OCI-LY7 (cell line): ENCODE data around the gene ENAH. TPM values are rescaled to one million over a fixed set of nuclear protein-coding genes. Genes with fewer than 3 reads are reported as not detected.

Experiments used
- BruUV-seq: library from RNA; stranded (reverse); fragments of 400-500 nt; replicated peaks from 2 replicates; lab custom pipeline; 2021; lab: Mats Ljungman, UMichigan
- CTCF ChIA-PET: fragments of 300-600 bp; sonication (Branson Sonifier 250); formaldehyde crosslinking; loops from one replicate; lab custom pipeline; 2022; ENCODE audit warnings: antibody characterized with exemption; ENCODE audit not compliant: unreplicated experiment; lab: Charles Lee
- POLR2A ChIA-PET: fragments of 300-600 bp; sonication (Branson Sonifier 250); formaldehyde crosslinking; loops from one replicate; lab custom pipeline; 2022; ENCODE audit warnings: antibody characterized with exemption; lab: Charles Lee
- DNase-seq: peaks from one replicate; pipeline ENCODE4 v3.0.0-alpha.2; 2015; ENCODE audit warnings: low spot score
- H2AFZ ChIP-seq: fragments of 200-600 bp; sonication (generic), shearing (Covaris generic); 2 replicates; pipeline ENCODE4 v1.6.1; 2014; ENCODE audit warnings: mild to moderate bottlenecking, antibody characterized with exemption, low read length, moderate library complexity
- H3K27ac ChIP-seq: fragments of 200-600 bp; sonication (generic); 2 replicates; pipeline ENCODE4 v1.5.1; 2014; ENCODE audit warnings: mixed run types, low read depth, mild to moderate bottlenecking, moderate library complexity, low read length, inconsistent platforms; ENCODE audit not compliant: poor library complexity, severe bottlenecking
- H3K36me3 ChIP-seq: fragments of 200-600 bp; sonication (generic); 2 replicates; pipeline ENCODE4 v1.6.1; 2014; ENCODE audit warnings: mild to moderate bottlenecking, antibody characterized with exemption, low read length, moderate library complexity, mixed read lengths; ENCODE audit not compliant: insufficient read depth
- H3K4me1 ChIP-seq: fragments of 200-600 bp; sonication (generic); 2 replicates; pipeline ENCODE4 v1.5.1; 2014; ENCODE audit warnings: mild to moderate bottlenecking, low read length; ENCODE audit not compliant: insufficient read depth, poor library complexity, severe bottlenecking
- H3K4me2 ChIP-seq: fragments of 200-600 bp; sonication (generic); 2 replicates; pipeline ENCODE4 v1.6.1; 2014; ENCODE audit warnings: mild to moderate bottlenecking, low read length
- H3K4me3 ChIP-seq: fragments of 200-600 bp; sonication (generic); 2 replicates; pipeline ENCODE4 v1.5.1; 2014; ENCODE audit warnings: mild to moderate bottlenecking, low read depth, low read length; ENCODE audit not compliant: poor library complexity, severe bottlenecking
- H3K79me2 ChIP-seq: fragments of 200-600 bp; sonication (generic); 2 replicates; pipeline ENCODE4 v1.6.1; 2016; ENCODE audit warnings: low read depth, mild to moderate bottlenecking, low read length, moderate library complexity, mixed read lengths; ENCODE audit not compliant: insufficient read depth
- H3K9me2 ChIP-seq: fragments of 200-600 bp; sonication (generic); 2 replicates; pipeline ENCODE4 v1.6.1; 2016; ENCODE audit warnings: mild to moderate bottlenecking, low read length, mixed read lengths; ENCODE audit not compliant: insufficient read depth
- H3K9me3 ChIP-seq: fragments of 200-600 bp; sonication (generic); 2 replicates; pipeline ENCODE4 v1.6.1; 2014; ENCODE audit warnings: mild to moderate bottlenecking, mixed run types, low read length, mixed read lengths
- H4K20me1 ChIP-seq: fragments of 200-600 bp; sonication (generic); 2 replicates; pipeline ENCODE4 v1.6.1; 2014; ENCODE audit warnings: mild to moderate bottlenecking, antibody characterized with exemption, low read length, moderate library complexity, mixed read lengths; ENCODE audit not compliant: insufficient read depth
- CTCF ChIP-seq: fragments of 200-600 bp; sonication (generic); conservative IDR thresholded peaks from 2 replicates; pipeline ENCODE4 v1.5.1; 2014; ENCODE audit warnings: mild to moderate bottlenecking, antibody characterized with exemption, low read length, moderate library complexity, mixed read lengths
- EZH2phosphoT487 ChIP-seq: fragments of 200-600 bp; sonication (generic); IDR thresholded peaks from 2 replicates; pipeline ENCODE4 v1.6.1; 2018; ENCODE audit warnings: low read depth, borderline replicate concordance, mild to moderate bottlenecking, mixed run types, antibody characterized with exemption, low read length, moderate library complexity, mixed read lengths
- intact Hi-C: fragments of 100-400 bp; cut with micrococcal nuclease; formaldehyde crosslinking; loops from one replicate; pipeline ENCODE4 v1.10.0; 2022; ENCODE audit not compliant: unreplicated experiment
- total RNA-seq, 2 experiments: library from RNA; depleted of rRNA in 1 of 2; stranded (reverse); fragments of >200 nt in 1 of 2; shearing (Covaris generic) in 1 of 2; gene quantifications; 2 replicates each; pipeline ENCODE4 v1.2.3, GENCODE V29; 2014 to 2022

The ENAH gene
- total RNA-seq, 2 experiments from 2014 or later, result 4.6 to 18.1 TPM

GRCh38 chr1:225666495-225666894 lies 13.6 kb upstream of the ENAH start:
- no peak for DNase-seq
- no peak overlapping the region for H3K4me3 ChIP-seq

GRCh38 chr1:225664762-225665161 lies 11.8 kb upstream of the ENAH start:
- ChIA-PET CTCF (no interaction called here), POLR2A (interaction anchor here (1.3 kb wide), 1 partner anchor 9 kb away, joined by 4 read pairs; no protein-coding TSS in a partner anchor)
- Histone ChIP-seq H3K4me2 (no peak overlapping the region), H4K20me1 (no peaks in the 10 kb centered on the region), H3K4me3 (no peak overlapping the region), H3K4me1 (peaks cover 15% of the 10 kb centered on the region), H3K27ac (no peak overlapping the region), H3K9me2 (no peaks in the 10 kb centered on the region), H3K9me3 (no peaks in the 10 kb centered on the region), H3K36me3 (no peaks in the 10 kb centered on the region), H3K79me2 (no peaks in the 10 kb centered on the region), H2AFZ (no peak overlapping the region)
- no TSS peak for BruUV-seq
- intact Hi-C loops, result no loop called here
- TF ChIP-seq EZH2phosphoT487 (no peak), CTCF (no peak)
- DNase-seq, result no peak

More at GRCh38 chr1:225666495-225666894, 13.6 kb upstream of the ENAH start:
- Histone ChIP-seq H3K4me2 (no peak overlapping the region), H4K20me1 (no peaks in the 10 kb centered on the region), H3K79me2 (no peaks in the 10 kb centered on the region), H3K27ac (no peak overlapping the region), H3K4me1 (peaks cover 6% of the 10 kb centered on the region), H3K9me3 (no peaks in the 10 kb centered on the region), H2AFZ (no peak overlapping the region), H3K36me3 (no peaks in the 10 kb centered on the region), H3K9me2 (no peaks in the 10 kb centered on the region)
- ChIA-PET CTCF (no interaction called here), POLR2A (interaction anchor here (1.1 to 1.2 kb wide), 4 partner anchors 15 to 160 kb away, joined by 3 to 6 read pairs (median 4); no protein-coding TSS in a partner anchor)
- TF ChIP-seq CTCF (no peak), EZH2phosphoT487 (no peak)
- no TSS peak for BruUV-seq
- intact Hi-C loops, result no loop called here

GRCh38 chr1:225662155-225662554 lies 9.2 kb upstream of the ENAH start:
- intact Hi-C loops, result no loop called here
- no peaks in the 10 kb centered on the region for H3K9me2 ChIP-seq
- no peak for DNase-seq
- no peaks in the 10 kb centered on the region for H3K9me3 ChIP-seq
- H2AFZ ChIP-seq, result no peak overlapping the region
- H3K79me2 ChIP-seq, result no peaks in the 10 kb centered on the region
- H3K4me2 ChIP-seq, result no peak overlapping the region
- no peaks in the 10 kb centered on the region for H4K20me1 ChIP-seq
- ChIA-PET CTCF (interaction anchor here (1.0 kb wide), 1 partner anchor 9 kb away, joined by 3 read pairs; no protein-coding TSS in a partner anchor), POLR2A (interaction anchor here (0.6 to 1.5 kb wide), 9 partner anchors 9 to 194 kb away, joined by 3 to 5 read pairs (median 3); partner anchors contain the start of gene SRP9)
- TF ChIP-seq CTCF (no peak), EZH2phosphoT487 (no peak)
- H3K27ac ChIP-seq, result no peak overlapping the region
- peaks cover 22% of the 10 kb centered on the region for H3K4me1 ChIP-seq
- BruUV-seq, result no TSS peak
- H3K36me3 ChIP-seq, result no peaks in the 10 kb centered on the region
- no peak overlapping the region for H3K4me3 ChIP-seq
